A673 (cell line): ENCODE measurements around the gene UBN2. TPM values are rescaled to one million over a fixed set of nuclear protein-coding genes. Genes with fewer than 3 reads are reported as not detected.
"Not testable (repeated sequence)": the region's sequence is repeated elsewhere in the genome, so short reads cannot be mapped to it uniquely, and the experiment has no call there.

Experiments
- BruUV-seq: library from RNA; stranded (reverse); fragments of 400-500 nt; replicated peaks from 2 replicates; lab custom pipeline; 2021; lab: Mats Ljungman, UMichigan
- CTCF ChIA-PET: fragments of 300-600 bp; sonication (Branson Sonifier 250); formaldehyde crosslinking; loops from one replicate; lab custom pipeline; 2022; ENCODE audit warnings: antibody characterized with exemption; lab: Charles Lee
- POLR2A ChIA-PET: fragments of 300-600 bp; sonication (Branson Sonifier 250); formaldehyde crosslinking; loops from one replicate; lab custom pipeline; 2022; ENCODE audit warnings: antibody characterized with exemption; ENCODE audit not compliant: low non-redundant PET; lab: Charles Lee
- DNase-seq: peaks from one replicate; pipeline ENCODE4 v3.0.0-alpha.2; 2015; ENCODE audit warnings: low spot score
- H3K27ac ChIP-seq: fragments of 200-600 bp; sonication (generic); 2 replicates; pipeline ENCODE4 v1.5.1; 2016; ENCODE audit warnings: mixed run types, low read depth, mild to moderate bottlenecking, mixed read lengths, antibody characterized with exemption, low read length; ENCODE audit not compliant: poor library complexity, severe bottlenecking
- H3K27me3 ChIP-seq: fragments of 200-600 bp; sonication (generic); replicated peaks from 2 replicates; pipeline ENCODE4 v1.6.1; 2017; ENCODE audit warnings: mixed run types, low read depth, mild to moderate bottlenecking, mixed read lengths, antibody characterized with exemption, low read length; ENCODE audit not compliant: insufficient read depth, poor library complexity
- H3K36me3 ChIP-seq: fragments of 200-600 bp; sonication (generic); 2 replicates; pipeline ENCODE4 v1.6.1; 2016; ENCODE audit warnings: mixed run types, mild to moderate bottlenecking, mixed read lengths, antibody characterized with exemption, low read length; ENCODE audit not compliant: insufficient read depth, poor library complexity, severe bottlenecking
- H3K4me1 ChIP-seq: fragments of 200-600 bp; sonication (generic); 2 replicates; pipeline ENCODE4 v1.6.1; 2017; ENCODE audit warnings: mixed run types, mild to moderate bottlenecking, mixed read lengths, antibody characterized with exemption, low read length; ENCODE audit not compliant: insufficient read depth, poor library complexity, severe bottlenecking
- H3K4me3 ChIP-seq: fragments of 200-600 bp; sonication (generic); 2 replicates; pipeline ENCODE4 v1.5.1; 2016; ENCODE audit warnings: low read depth, mixed run types, mild to moderate bottlenecking, mixed read lengths, low read length; ENCODE audit not compliant: poor library complexity, severe bottlenecking
- H3K9me3 ChIP-seq: fragments of 200-600 bp; sonication (generic); 2 replicates; pipeline ENCODE4 v1.6.1; 2016; ENCODE audit warnings: mixed run types, low read depth, mild to moderate bottlenecking, mixed read lengths, antibody characterized with exemption, low read length; ENCODE audit not compliant: poor library complexity, severe bottlenecking
- EZH2 ChIP-seq: fragments of 200-600 bp; sonication (generic); IDR thresholded peaks from 2 replicates; pipeline ENCODE4 v1.6.1; 2017; ENCODE audit warnings: borderline replicate concordance, low read depth, mild to moderate bottlenecking, mixed read lengths, antibody characterized with exemption, low read length; ENCODE audit not compliant: poor library complexity, severe bottlenecking
- intact Hi-C: fragments of 100-400 bp; cut with micrococcal nuclease; formaldehyde crosslinking; loops from one replicate; pipeline ENCODE4 v1.10.0; 2022; ENCODE audit not compliant: unreplicated experiment
- total RNA-seq: library from RNA; stranded (reverse); gene quantifications from 2 replicates; pipeline ENCODE4 v1.2.3, GENCODE V29; 2021
- TF ChIP-seq, protein P1 (sequence below): fragments of 300-800, 200-600 bp; sonication (generic); conservative IDR thresholded peaks from 2 replicates; pipeline ENCODE4 v1.5.1; 2017; ENCODE audit warnings: low read depth, mild to moderate bottlenecking, antibody characterized with exemption, low read length, moderate library complexity, mixed read lengths

Gene UBN2
- total RNA-seq, 1 experiment from 2014 or later, result 14.5 TPM

DNA sequence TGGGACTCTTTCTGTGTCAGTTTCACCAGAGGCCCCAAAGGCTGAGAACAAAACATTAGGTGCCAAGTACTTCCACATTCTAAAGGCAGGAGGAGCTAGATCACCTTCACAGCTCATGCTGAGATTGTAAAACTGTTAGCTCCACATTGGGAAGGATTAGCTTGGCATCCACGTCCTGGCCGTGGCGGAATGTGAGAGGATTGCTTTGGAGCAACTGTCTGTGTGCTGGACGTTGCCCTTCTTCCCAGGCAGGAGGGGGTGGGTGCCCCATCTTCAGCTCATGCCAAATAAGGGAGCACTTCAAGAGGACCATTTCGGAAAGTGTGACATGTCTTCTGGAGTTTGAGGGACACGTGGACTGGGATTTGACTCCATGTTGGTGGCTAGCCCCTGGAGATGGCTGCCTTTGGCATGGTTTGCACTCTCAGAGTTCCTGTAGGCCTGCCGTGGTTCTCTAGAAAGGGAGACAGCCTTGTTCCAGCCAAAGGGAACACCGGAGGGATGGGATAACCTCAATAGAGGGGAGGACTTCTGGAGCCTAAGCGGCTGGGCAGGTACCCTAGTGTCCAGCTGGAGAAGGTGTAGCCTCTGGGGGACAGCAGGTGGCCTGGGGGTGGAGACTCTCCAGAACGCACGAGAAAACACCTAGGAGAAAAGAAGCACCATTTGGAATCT lies 90.2 kb downstream of the UBN2 start:
- Histone ChIP-seq H3K9me3 (no peaks in the 10 kb centered on the region), H3K4me1 (no peaks in the 10 kb centered on the region), H3K4me3 (no peak overlapping the region), H3K27ac (no peak overlapping the region), H3K36me3 (no peaks in the 10 kb centered on the region), H3K27me3 (no peaks in the 10 kb centered on the region)
- intact Hi-C loops, result no loop called here
- ChIA-PET CTCF (interaction anchor here (0.6 to 0.7 kb wide), 2 partner anchors 19 to 75 kb away, joined by 3 to 4 read pairs; no protein-coding TSS in a partner anchor), POLR2A (no interaction called here)
- TF ChIP-seq, protein P1, sequence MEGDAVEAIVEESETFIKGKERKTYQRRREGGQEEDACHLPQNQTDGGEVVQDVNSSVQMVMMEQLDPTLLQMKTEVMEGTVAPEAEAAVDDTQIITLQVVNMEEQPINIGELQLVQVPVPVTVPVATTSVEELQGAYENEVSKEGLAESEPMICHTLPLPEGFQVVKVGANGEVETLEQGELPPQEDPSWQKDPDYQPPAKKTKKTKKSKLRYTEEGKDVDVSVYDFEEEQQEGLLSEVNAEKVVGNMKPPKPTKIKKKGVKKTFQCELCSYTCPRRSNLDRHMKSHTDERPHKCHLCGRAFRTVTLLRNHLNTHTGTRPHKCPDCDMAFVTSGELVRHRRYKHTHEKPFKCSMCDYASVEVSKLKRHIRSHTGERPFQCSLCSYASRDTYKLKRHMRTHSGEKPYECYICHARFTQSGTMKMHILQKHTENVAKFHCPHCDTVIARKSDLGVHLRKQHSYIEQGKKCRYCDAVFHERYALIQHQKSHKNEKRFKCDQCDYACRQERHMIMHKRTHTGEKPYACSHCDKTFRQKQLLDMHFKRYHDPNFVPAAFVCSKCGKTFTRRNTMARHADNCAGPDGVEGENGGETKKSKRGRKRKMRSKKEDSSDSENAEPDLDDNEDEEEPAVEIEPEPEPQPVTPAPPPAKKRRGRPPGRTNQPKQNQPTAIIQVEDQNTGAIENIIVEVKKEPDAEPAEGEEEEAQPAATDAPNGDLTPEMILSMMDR, result peak; percentile 42
- no peak for TF ChIP-seq EZH2
- peak; percentile 24 for DNase-seq
- no TSS peak for BruUV-seq

DNA sequence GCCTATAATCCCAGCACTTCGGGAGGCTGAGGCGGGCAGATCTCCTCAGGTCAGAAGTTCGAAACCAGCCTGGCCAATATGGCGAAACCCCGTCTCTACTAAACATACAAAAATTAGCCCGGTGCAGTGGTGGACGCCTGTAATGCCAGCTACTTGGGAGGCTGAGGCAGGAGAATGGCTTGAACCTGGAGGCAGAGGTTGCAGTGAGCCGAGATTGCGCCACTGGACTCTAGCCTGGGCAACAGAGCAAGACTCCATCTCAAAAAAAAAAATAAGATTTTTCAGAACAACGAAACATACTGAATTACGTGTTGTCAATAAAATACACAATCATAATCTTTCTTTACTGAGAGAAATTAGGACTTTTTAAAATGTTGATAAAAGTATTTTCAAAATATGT lies 93.7 kb downstream of the UBN2 start:
- H3K9me3 ChIP-seq, H3K4me3 ChIP-seq, H3K27me3 ChIP-seq, POLR2A ChIA-PET, H3K36me3 ChIP-seq, intact Hi-C loops, DNase-seq, H3K4me1 ChIP-seq, BruUV-seq, H3K27ac ChIP-seq: not testable (repeated sequence)
- CTCF ChIA-PET, result interaction anchor here (0.7 kb wide), 1 partner anchor 228 kb away, joined by 3 read pairs; no protein-coding TSS in a partner anchor

DNA sequence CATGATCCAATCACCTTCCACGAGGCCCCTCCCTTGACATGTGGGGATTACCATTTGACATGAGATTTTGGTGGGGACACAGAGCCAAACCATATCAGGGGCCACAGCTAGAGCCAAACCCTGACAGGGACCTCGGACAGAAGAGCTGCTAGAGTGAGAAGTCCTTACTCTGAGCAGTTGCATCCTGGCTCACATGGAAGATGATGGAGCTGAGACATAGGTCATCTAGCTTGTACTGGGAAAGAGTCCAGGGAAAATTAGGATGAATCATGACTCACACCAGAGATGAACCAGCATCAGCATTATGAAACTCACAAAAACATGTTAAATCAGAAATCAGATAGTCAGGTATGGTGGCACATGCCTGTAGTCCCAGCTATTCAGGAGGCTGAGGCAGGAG lies 97.3 kb downstream of the UBN2 start:
- no peak for DNase-seq
- ChIA-PET POLR2A (no interaction called here), CTCF (interaction anchor here (0.5 kb wide), 1 partner anchor 101 kb away, joined by 5 read pairs; no protein-coding TSS in a partner anchor)
- no peak overlapping the region for H3K27ac ChIP-seq
- H3K36me3 ChIP-seq, result no peaks in the 10 kb centered on the region
- H3K4me1 ChIP-seq, result no peaks in the 10 kb centered on the region
- no peaks in the 10 kb centered on the region for H3K9me3 ChIP-seq
- no TSS peak for BruUV-seq
- H3K4me3 ChIP-seq, result no peak overlapping the region
- no peaks in the 10 kb centered on the region for H3K27me3 ChIP-seq
- intact Hi-C loops, result no loop called here
- no peak for TF ChIP-seq EZH2

DNA sequence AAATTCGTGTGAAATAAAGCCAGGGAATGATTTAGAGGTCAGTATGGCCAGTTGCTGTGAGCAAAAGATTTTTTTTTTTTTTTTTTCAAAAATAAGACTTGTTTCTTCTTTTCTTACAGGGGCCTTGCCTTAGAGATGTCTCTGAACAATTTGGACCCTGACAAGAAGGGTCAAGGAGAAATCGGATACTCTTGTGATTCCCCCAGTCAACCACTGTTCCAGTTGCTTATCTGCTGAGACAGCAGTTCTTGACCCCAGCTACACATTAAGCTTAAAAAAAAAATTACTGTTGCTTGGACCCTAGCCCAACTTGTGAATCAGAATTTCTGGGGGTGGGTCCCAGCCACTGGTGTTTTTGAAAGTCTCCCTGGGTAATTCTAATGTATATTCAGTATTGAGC lies 98.1 kb downstream of the UBN2 start:
- no peak for TF ChIP-seq EZH2
- TF ChIP-seq, protein P1, result no peak
- Histone ChIP-seq H3K4me1 (no peaks in the 10 kb centered on the region), H3K4me3 (no peak overlapping the region), H3K36me3 (no peaks in the 10 kb centered on the region), H3K9me3 (no peaks in the 10 kb centered on the region), H3K27me3 (no peaks in the 10 kb centered on the region), H3K27ac (no peak overlapping the region)
- intact Hi-C loops, result no loop called here
- BruUV-seq, result no TSS peak
- ChIA-PET CTCF (no interaction called here), POLR2A (no interaction called here)
- no peak for DNase-seq
